Right lobe of liver (tissue), 6 donors: Measurements from ENCODE around the gene HOXA4. TPM values are rescaled to one million over a fixed set of nuclear protein-coding genes. Genes with fewer than 3 reads are reported as not detected.
A peak's percentile ranks its signal among the peaks of the same experiment; 100 is the strongest.

Experiments
- ATAC-seq, 4 donors: fragments of 200-7000 bp; cut with Tn5 transposase; one replicate each; pipeline ENCODE4 v1.9.1; 2020; ENCODE audit warnings: mild to moderate bottlenecking in 4 of 4, moderate library complexity in 4 of 4
- DNase-seq, 3 donors: peaks; one replicate each; pipeline ENCODE4 v3.0.0-alpha.2; 2020
- H3K27ac ChIP-seq, 3 donors: fragments of 200-600 bp; one replicate each; pipeline ENCODE4 v1.8.0; 2022
- H3K27me3 ChIP-seq, 2 donors: fragments of 200-600 bp; one replicate each; pipeline ENCODE4 v1.8.0; 2022
- H3K36me3 ChIP-seq, 4 donors: fragments of 200-600 bp; sonication (generic) in 1 of 4; one replicate each; pipeline versions ENCODE4 v1.5.1 to v1.8.0; 2017 to 2022; ENCODE audit warnings: control low read depth in 1 of 4
- H3K4me1 ChIP-seq, 4 donors: fragments of 200-600 bp; sonication (generic) in 1 of 4; one replicate each; pipeline versions ENCODE4 v1.5.1 to v1.8.0; 2017 to 2022; ENCODE audit warnings: control low read depth in 1 of 4
- H3K4me3 ChIP-seq, 3 donors: fragments of 200-600 bp; one replicate each; pipeline ENCODE4 v1.8.0; 2022
- H3K9me3 ChIP-seq, 4 donors: fragments of 200-600 bp; sonication (generic) in 1 of 4; one replicate each; pipeline versions ENCODE4 v1.5.1 to v1.8.0; 2017 to 2022; ENCODE audit warnings: control low read depth in 1 of 4
- CTCF ChIP-seq, 4 donors: fragments of 200-600 bp in 3 of 4; fragments of 450-650 bp in 1 of 4; IDR thresholded peaks; one replicate each; pipeline versions ENCODE4 v1.5.1 to v1.8.0; 2016 to 2022; ENCODE audit warnings: antibody characterized with exemption in 4 of 4, mild to moderate bottlenecking in 2 of 4
- POLR2A ChIP-seq: fragments of 450-650 bp; IDR thresholded peaks from one replicate; pipeline ENCODE4 v1.6.1; 2017; ENCODE audit warnings: antibody characterized with exemption, mild to moderate bottlenecking
- WGBS: methylation state at CpG from one replicate; pipeline ENCODE4 v1.1.6; 2018; ENCODE audit warnings: low coverage, low lambda C conversion rate; ENCODE audit not compliant: insufficient coverage; ENCODE audit errors: missing lambda C conversion rate; 5-methylcytosine and 5-hydroxymethylcytosine counted together
- intact Hi-C, 2 donors: fragments of 100-400 bp; cut with DNase I; formaldehyde crosslinking; loops; one replicate each; pipeline versions ENCODE4 v1.11.2 to v1.14.1; 2022
- total RNA-seq, 6 experiments: library from RNA; depleted of rRNA in 2 of 6; stranded (reverse); fragments of >200 nt in 2 of 6; fragmentation: NEBNext Ultra II Directional in 3 of 6; extraction: Animal tissue kit (Norgen Biotek cat#: 25700) in 3 of 6; gene quantifications; one replicate each; pipeline versions ENCODE4 v1.1.0 to v1.2.4, GENCODE V29; 2016 to 2023
- donor health status: DM: no; HTN: yes; CAD: no.
- donor health status: DM: no; HTN: no; CAD: no.
- donor health status: DM: no; HTN: no; CAD: no.
- donor health status: DM: no; HTN: yes; CAD: no.
- donor health status: DM: no; HTN: yes; CAD: no.

The HOXA4 gene
- total RNA-seq, 6 experiments from 2014 or later: 0.55 to 1.6 (median 0.75) TPM; not detected in 1

GRCh38 chr7:27152816-27153442 lies 22.4 kb upstream of the HOXA4 start:
- peaks cover 38 to 74% of the 10 kb centered on the region in 2 donors for H3K27me3 ChIP-seq

GRCh38 chr7:27151931-27152815 lies 21.6 kb upstream of the HOXA4 start, which contains the start of gene HOXA3:
Gene HOXA3 (minus strand): TSS chr7:27152583. CDS start chr7:27110640, 41,943 bp downstream.
- Histone ChIP-seq H3K27ac (no peak within 1 kb of the TSS), H3K36me3 (no peaks in the 10 kb centered on the region), H3K4me1 (peaks cover 0 to 7% (median 4%) of the 10 kb centered on the region in 4 donors), H3K9me3 (no peaks in the 10 kb centered on the region), H3K27me3 (peaks cover 32 to 80% of the 10 kb centered on the region in 2 donors), H3K4me3 (no peak within 1 kb of the TSS)
- WGBS: 7% methylated on average over 35 of the region's 53 CpGs
- intact Hi-C loops: loop anchor here in 1 of 2 donors (10.0 kb wide), 1 partner anchor 777 kb away; no protein-coding TSS in a partner anchor
- ATAC-seq (no peak), DNase-seq (peak in 2 of 3 donors; percentile 31 to 47)
- TF ChIP-seq POLR2A (no peak), CTCF (IDR thresholded peaks at IDR 0.05) (no peak)

More at GRCh38 chr7:27152816-27153442, 22.4 kb upstream of the HOXA4 start:
- Histone ChIP-seq H3K36me3 (no peaks in the 10 kb centered on the region), H3K4me3 (no peak overlapping the region), H3K4me1 (peaks cover 0 to 7% (median 4%) of the 10 kb centered on the region in 4 donors), H3K9me3 (no peaks in the 10 kb centered on the region), H3K27ac (no peak overlapping the region)
- 7% methylated on average over 10 of the region's 22 CpGs for WGBS
- intact Hi-C loops: loop anchor here in 1 of 2 donors (10.0 kb wide), 1 partner anchor 778 kb away; no protein-coding TSS in a partner anchor
- DNase-seq (peak in 2 of 3 donors; percentile 34 to 46), ATAC-seq (no peak)
- TF ChIP-seq CTCF (IDR thresholded peaks at IDR 0.05) (no peak), POLR2A (no peak)

GRCh38 chr7:27151341-27151930 lies 20.9 kb upstream of the HOXA4 start:
- intact Hi-C loops: loop anchor here in 1 of 2 donors (10.0 kb wide), 1 partner anchor 777 kb away; no protein-coding TSS in a partner anchor
- Histone ChIP-seq H3K4me1 (peaks cover 0 to 7% (median 4%) of the 10 kb centered on the region in 4 donors), H3K4me3 (peak overlapping the region in 2 of 3 donors; percentile 7 to 37), H3K36me3 (no peaks in the 10 kb centered on the region), H3K9me3 (no peaks in the 10 kb centered on the region), H3K27me3 (peaks cover 32 to 74% of the 10 kb centered on the region in 2 donors), H3K27ac (no peak overlapping the region)
- WGBS: 7% methylated on average over 16 of the region's 27 CpGs
- ATAC-seq (no peak), DNase-seq (peak in 2 of 3 donors; percentile 37 to 45)
- TF ChIP-seq CTCF (IDR thresholded peaks at IDR 0.05) (no peak), POLR2A (no peak)
